HG03469 (cell line): ENCODE measurements around the gene LPIN1.

Experiments used
- ATAC-seq: cut with Tn5 transposase; IDR thresholded peaks from one replicate; pipeline ENCODE4 v1.9.1; 2021; ENCODE audit warnings: mild to moderate bottlenecking, moderate library complexity, moderate number of reproducible peaks; ENCODE audit not compliant: unreplicated experiment

LPIN1 gene

GRCh38 chr2:11861044-11861443 lies 114.6 kb downstream of the LPIN1 start:
- no peak for ATAC-seq

DNA sequence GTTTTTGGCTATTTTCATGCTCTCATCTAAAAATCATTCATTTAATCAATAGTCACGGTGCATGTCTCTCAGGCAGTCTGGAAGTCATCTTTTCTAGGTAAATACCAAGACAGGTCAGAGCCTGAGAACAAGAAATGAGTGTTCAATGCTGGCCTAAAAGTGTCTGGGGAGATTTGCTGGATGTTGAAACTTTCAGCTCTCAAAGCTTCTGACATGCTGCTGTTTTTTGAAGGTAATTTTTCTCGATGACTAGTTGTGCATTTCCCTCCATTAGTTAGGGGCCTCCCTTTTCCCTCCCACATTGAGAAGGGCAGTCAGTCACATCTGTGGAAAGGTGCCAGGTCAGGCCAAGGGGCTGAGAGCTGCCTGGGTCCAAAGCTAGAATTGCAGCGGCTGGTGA lies 115.6 kb downstream of the LPIN1 start:
- ATAC-seq, result no peak

DNA sequence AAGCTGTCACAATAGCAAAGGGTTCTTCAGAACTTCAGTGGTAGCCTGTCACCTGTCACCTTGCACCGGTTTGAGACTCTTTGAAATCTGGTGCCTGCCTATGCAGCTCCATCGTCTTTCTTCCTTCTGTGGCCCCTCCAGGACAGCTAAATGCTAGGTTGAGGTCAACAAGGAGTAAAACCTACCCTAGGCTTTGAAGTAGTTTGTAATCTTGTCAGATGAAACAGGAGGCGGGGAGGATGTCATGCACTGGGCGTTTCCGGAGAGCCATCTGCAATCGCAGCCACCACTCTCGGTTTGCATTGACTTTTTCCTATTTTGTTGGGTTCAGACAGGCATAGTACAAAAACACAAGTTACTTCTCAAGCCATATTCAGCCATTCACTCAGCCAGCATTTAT lies 116.7 kb downstream of the LPIN1 start:
- ATAC-seq, result no peak

DNA sequence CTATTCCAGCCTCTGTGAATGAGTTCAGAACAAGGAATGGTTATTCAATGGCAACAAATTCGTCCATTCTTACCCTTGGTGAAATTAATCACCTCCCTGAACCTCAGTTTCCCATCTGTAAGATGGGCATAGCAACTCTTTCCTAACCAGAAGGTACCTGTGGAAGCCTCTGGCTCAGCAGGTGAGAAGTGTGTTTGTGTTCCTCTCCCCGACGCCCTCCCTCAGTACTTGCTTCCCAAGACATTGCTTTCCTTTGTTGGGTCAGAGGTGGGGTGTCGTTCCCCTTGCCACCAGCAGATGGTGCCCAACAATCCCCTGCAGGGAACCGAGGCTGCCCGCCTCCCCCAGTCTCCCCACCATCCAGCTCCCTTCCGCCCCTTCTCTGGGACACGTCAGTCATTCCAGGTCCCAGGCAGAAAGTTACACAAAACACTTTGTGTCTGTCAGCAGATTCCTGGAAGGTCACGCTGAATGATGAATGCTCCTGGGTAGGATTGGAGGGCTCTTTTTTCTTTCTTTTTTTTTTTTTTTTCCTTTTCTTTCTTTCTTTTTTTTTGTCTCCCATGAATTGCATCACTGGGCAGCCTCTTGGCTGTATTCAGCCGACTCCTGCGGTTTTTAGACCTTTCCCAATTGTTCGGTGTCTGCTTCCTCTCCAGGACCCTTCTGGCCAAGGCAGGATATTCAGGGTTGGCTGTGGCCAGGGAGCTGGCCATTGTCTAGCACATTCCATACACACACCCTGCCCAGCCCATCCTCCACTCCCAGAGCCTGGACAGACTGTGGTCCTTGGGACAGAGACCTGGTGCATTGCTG lies 117.3 kb downstream of the LPIN1 start:
- no peak for ATAC-seq

- ATAC-seq, result no peak
Measured at GRCh38 chr2:11864724-11865123, 118.3 kb downstream of the LPIN1 start.

DNA sequence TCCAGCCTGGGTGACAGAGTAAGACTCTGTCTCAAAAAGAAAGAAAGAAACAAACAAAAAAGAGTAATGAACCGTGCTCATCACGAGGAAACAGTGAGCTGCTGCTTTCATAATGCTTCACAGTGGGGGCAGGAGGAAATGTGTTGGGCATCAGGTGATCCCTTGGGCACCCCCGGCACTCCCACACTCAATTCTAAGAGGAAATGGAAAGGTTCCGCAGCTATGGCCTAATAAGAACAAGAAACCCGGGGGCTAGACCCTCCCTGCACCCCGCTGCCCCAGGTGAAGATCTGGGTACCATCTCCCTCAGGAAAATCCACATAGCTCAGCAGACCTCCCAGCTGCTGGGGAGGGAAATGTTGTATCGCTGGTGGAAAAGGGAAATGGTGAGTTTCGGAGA lies 118.9 kb downstream of the LPIN1 start:
- no peak for ATAC-seq

DNA sequence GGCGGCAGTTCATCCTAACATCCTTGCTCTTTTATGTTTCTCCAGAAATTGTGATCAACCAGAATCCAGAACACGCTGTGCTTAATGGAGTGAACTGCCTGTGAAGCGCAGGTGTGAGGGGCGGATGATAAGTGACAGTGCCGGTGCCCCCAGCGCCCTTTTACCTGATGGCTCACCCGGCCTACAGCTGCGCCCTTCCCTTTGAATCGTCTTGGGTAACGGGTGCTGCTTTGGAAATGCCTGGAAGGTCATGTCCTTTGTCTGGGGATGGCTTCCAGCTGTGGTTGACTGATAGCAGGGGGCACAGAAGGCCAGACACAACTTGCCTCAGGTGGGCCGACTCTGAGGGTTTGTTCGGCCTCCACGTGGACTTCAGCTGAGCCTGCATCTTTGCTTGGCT lies 119.4 kb downstream of the LPIN1 start:
- ATAC-seq, result no peak

DNA sequence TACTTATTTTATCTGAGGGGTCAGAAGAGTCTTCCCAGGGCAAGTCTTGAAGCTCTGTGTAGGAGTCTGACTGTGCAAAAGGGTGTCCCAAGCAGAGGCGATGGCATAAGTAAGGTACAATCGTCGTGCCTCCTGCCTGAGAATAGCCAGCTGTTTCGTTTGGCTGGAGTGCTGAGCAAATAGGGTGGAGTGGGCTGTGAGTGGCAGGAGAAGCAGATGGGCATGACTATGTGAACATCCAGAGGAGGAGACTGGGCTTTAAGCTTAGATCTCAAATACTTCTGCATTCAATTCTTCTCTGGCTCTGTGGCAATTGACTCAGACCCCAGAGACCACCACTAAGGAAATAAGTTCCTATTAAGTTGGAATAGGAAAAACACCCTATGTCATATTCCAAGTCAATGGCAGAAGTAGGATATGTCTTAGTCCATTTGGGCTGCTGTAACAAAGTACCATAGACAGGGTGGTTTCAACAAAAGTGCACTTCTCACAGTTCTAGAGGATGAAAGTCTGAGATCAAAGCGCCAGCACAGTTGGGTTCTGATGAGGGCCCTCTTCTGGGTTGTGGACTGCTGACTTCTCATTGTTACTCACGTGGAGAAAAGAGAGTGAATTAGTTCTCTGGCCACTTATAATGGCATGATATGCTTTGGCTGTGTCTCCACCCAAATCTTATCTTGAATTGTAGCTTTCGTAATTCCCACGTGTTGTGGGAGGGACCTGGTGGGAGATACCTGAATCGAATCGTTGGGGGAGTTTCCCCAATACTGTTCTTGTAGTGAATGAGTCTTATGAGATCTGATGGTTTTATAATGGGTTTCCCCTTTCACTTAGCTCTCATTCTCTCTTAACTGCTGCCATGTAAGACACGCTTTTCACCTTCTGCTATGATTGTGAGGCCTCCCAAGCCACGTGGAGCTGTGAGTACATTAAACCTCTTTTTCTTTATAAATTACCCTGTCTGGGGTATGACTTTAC lies 120.2 kb downstream of the LPIN1 start:
- ATAC-seq, result no peak

GRCh38 chr2:11867926-11868325 lies 121.5 kb downstream of the LPIN1 start:
- no peak for ATAC-seq

DNA sequence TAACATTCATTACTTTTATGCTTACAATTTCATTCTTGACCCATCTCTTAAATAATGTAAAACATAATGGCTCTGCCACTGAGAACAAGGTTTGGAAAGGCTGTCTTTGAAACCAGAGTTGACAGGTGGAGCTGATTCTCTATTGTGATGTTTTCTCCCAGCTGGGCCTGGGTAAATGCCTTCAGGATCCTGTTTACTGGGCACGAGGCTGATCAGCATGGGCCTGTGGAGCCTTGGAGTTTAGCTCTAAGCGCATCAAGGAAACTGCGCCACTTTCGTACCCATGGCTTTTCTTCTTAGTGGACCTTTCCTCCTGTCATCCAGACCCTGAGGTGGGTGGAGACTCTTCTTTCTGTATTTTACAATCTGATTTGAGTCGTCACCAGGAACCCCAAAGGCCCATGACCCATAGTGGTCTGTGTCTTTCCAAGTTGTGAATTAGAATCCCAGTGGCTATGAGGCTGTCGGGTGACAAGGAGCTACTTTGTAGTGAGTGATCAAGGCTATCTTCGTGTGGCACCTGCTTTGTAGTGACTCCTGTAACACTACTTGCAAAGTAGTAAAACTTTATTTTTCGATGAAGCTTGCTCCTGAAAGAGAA lies 123.1 kb downstream of the LPIN1 start:
- ATAC-seq, result no peak

GRCh38 chr2:11870064-11870463 lies 123.6 kb downstream of the LPIN1 start:
- no peak for ATAC-seq

GRCh38 chr2:11870584-11870983 lies 124.2 kb downstream of the LPIN1 start:
- peak; percentile 38 for ATAC-seq

DNA sequence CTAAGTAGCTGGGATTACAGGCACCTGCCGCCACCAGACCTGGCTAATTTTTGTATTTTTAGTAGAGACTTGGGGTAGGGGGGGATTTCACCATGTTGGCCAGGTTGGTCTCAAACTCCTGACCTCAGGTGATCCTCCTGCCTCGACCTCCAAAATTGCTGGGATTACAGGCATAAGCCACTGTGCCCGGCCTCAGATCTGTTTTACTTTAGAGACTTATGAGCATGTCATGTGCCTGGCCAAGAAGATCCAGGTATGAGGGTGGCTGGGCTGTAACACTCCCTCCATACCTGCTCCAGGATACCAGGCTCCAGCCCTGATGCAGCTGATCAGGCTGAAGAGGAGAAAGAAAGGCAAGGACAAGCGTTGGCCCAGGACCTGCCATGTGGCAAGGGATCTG lies 125.0 kb downstream of the LPIN1 start:
- no peak for ATAC-seq

GRCh38 chr2:11872247-11872947 lies 126.0 kb downstream of the LPIN1 start:
- ATAC-seq, result no peak

- ATAC-seq, result no peak
Measured at GRCh38 chr2:11872948-11873269, 126.5 kb downstream of the LPIN1 start.

GRCh38 chr2:11873356-11874154 lies 127.1 kb downstream of the LPIN1 start:
- no peak for ATAC-seq

GRCh38 chr2:11874861-11875260 lies 128.4 kb downstream of the LPIN1 start:
- ATAC-seq, result no peak

DNA sequence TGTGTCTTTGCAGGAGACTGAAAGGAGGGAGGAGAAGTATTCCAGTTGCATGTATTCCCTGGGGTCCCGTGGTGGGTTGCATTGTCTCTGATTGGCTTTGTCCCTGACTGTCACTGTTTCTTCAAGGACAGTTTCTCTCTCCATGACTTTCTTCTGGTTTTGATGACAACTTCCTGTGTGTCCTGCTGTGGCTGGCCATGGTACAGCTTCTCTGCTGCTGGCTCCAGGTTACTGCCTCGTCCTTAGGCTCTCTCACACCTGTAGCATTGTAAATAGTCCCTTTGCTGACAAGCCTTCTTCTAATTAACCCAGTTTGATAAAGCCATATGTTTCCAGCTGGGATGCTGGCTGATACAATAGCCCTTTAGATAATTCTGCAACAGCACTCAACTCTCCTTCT lies 129.0 kb downstream of the LPIN1 start:
- ATAC-seq, result no peak

- no peak for ATAC-seq
Measured at GRCh38 chr2:11876436-11876835, 130.0 kb downstream of the LPIN1 start.

DNA sequence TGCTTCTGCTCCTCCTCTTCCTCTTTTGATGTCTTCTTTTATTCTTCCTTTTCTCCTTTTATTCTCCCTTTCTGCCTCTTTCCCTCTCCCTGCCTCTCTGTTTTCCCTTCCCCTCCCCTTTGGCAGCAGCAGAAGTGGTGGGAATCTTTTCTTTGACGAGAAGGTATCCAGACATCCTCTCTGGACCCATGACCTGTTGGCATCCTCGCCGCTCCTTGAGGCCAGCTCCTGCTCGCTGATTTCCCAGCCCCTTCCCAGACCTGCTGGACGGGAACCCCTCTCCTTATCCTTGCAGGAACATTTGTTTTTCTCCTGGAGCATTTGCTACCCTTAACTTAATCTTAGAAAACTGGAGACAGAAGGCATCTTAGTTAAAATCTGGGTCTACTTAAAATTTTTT lies 130.5 kb downstream of the LPIN1 start:
- ATAC-seq, result no peak
